GM23338 (cell line): ENCODE measurements around the gene TMEM273. TPM values are rescaled to one million over a fixed set of nuclear protein-coding genes. Genes with fewer than 3 reads are reported as not detected.

ENCODE experiments used
- ATAC-seq: fragments of 200-7000 bp; cut with Tn5 transposase; 3 replicates; pipeline ENCODE4 v1.9.1; 2020
- DNase-seq: peaks from one replicate; pipeline ENCODE4 v3.0.0-alpha.2; 2015; ENCODE audit warnings: low spot score
- H2AFZ ChIP-seq: fragments of 200-600 bp; sonication (generic); 2 replicates; pipeline ENCODE4 v1.8.0; 2016; ENCODE audit warnings: antibody characterized with exemption, mild to moderate bottlenecking, moderate library complexity
- H3F3A ChIP-seq: fragments of 200-600 bp; sonication (generic); replicated peaks from 2 replicates; pipeline ENCODE4 v1.8.0; 2017; ENCODE audit warnings: antibody characterized with exemption, mixed run types, low read depth
- H3K27ac ChIP-seq: fragments of 200-600 bp; sonication (generic); 2 replicates; pipeline ENCODE4 v1.6.1; 2016; ENCODE audit warnings: low read depth
- H3K27me3 ChIP-seq: fragments of 200-600 bp; sonication (generic); 2 replicates; pipeline ENCODE4 v1.8.0; 2016; ENCODE audit warnings: mild to moderate bottlenecking, mixed run types, moderate library complexity; ENCODE audit not compliant: insufficient read depth
- H3K36me3 ChIP-seq: fragments of 200-600 bp; sonication (generic); 2 replicates; pipeline ENCODE4 v1.8.0; 2016; ENCODE audit warnings: mild to moderate bottlenecking; ENCODE audit not compliant: insufficient read depth
- H3K4me1 ChIP-seq: fragments of 200-600 bp; sonication (generic); 2 replicates; pipeline ENCODE4 v1.8.0; 2016; ENCODE audit warnings: mild to moderate bottlenecking, moderate library complexity; ENCODE audit not compliant: insufficient read depth
- H3K4me2 ChIP-seq: fragments of 200-600 bp; sonication (generic); 2 replicates; pipeline ENCODE4 v1.7.1; 2017; ENCODE audit warnings: mixed run types
- H3K4me3 ChIP-seq: fragments of 200-600 bp; sonication (generic); 2 replicates; pipeline ENCODE4 v1.6.1; 2016; ENCODE audit warnings: mixed run types
- H3K79me2 ChIP-seq: fragments of 200-600 bp; sonication (generic); replicated peaks from 2 replicates; pipeline ENCODE4 v1.8.0; 2017; ENCODE audit warnings: mild to moderate bottlenecking; ENCODE audit not compliant: insufficient read depth
- H3K9me2 ChIP-seq: fragments of 200-600 bp; sonication (generic); 2 replicates; pipeline ENCODE4 v1.8.0; 2017; ENCODE audit not compliant: insufficient read depth
- H4K20me1 ChIP-seq: fragments of 200-600 bp; sonication (generic); replicated peaks from 2 replicates; pipeline ENCODE4 v1.8.0; 2017; ENCODE audit warnings: mild to moderate bottlenecking; ENCODE audit not compliant: insufficient read depth
- H3K27ac Mint-ChIP-seq: 2 replicates; pipeline ENCODE4 v1.8.0; 2020; ENCODE audit warnings: inconsistent platforms, mild to moderate bottlenecking, moderate library complexity, mixed read lengths
- H3K27me3 Mint-ChIP-seq: 3 replicates; pipeline ENCODE4 v1.8.0; 2022; ENCODE audit warnings: low read depth, mild to moderate bottlenecking, moderate library complexity, mixed read lengths, inconsistent platforms; ENCODE audit not compliant: insufficient read depth, poor library complexity
- H3K36me3 Mint-ChIP-seq: 3 replicates; pipeline ENCODE4 v1.8.0; 2021; ENCODE audit warnings: low read depth, mild to moderate bottlenecking, inconsistent platforms, moderate library complexity, mixed read lengths
- H3K4me1 Mint-ChIP-seq: 3 replicates; pipeline ENCODE4 v1.8.0; 2020; ENCODE audit warnings: mild to moderate bottlenecking, inconsistent platforms, mixed read lengths
- H3K4me3 Mint-ChIP-seq: 3 replicates; pipeline ENCODE4 v1.8.0; 2021; ENCODE audit warnings: moderate library complexity, mild to moderate bottlenecking, inconsistent platforms, mixed read lengths
- H3K9me3 Mint-ChIP-seq: 3 replicates; pipeline ENCODE4 v1.8.0; 2020; ENCODE audit warnings: moderate library complexity, mild to moderate bottlenecking, inconsistent platforms, mixed read lengths
- CREB1 ChIP-seq: fragments of 250-450 bp; sonication (Bioruptor Pico); IDR thresholded peaks from 2 replicates; pipeline ENCODE4 v1.5.0; 2020; ENCODE audit warnings: low read depth, mild to moderate bottlenecking, moderate library complexity
- CTCF ChIP-seq, 2 experiments: fragments of 200-600 bp in 1 of 2; sonication (generic) in 1 of 2; conservative IDR thresholded peaks; 2 replicates each; pipeline versions ENCODE4 v1.5.1 to v1.6.1; 2016 to 2017; ENCODE audit warnings: antibody characterized with exemption in 2 of 2, low read depth in 2 of 2, mild to moderate bottlenecking in 2 of 2, moderate library complexity in 1 of 2
- ETS1 ChIP-seq: IDR thresholded peaks from 2 replicates; pipeline ENCODE4 v1.6.1; 2016; ENCODE audit warnings: antibody characterized with exemption
- EZH2 ChIP-seq: fragments of 200-600 bp; sonication (generic); IDR thresholded peaks from one replicate; pipeline ENCODE4 v1.8.0; 2017; ENCODE audit warnings: antibody characterized with exemption, mild to moderate bottlenecking, low read depth; ENCODE audit not compliant: unreplicated experiment
- EZH2phosphoT487 ChIP-seq: fragments of 200-600 bp; sonication (generic); IDR thresholded peaks from one replicate; pipeline ENCODE4 v1.8.1; 2018; ENCODE audit warnings: antibody characterized with exemption; ENCODE audit not compliant: unreplicated experiment
- JUNB ChIP-seq: IDR thresholded peaks from one replicate; pipeline ENCODE4 v1.6.1; 2016; ENCODE audit warnings: antibody characterized with exemption; ENCODE audit not compliant: unreplicated experiment
- NANOG ChIP-seq: IDR thresholded peaks from 2 replicates; pipeline ENCODE4 v1.6.1; 2016; ENCODE audit warnings: antibody characterized with exemption, borderline replicate concordance
- POLR2AphosphoS5 ChIP-seq: IDR thresholded peaks from 2 replicates; pipeline ENCODE4 v1.6.1; 2016; ENCODE audit warnings: antibody characterized with exemption, low read depth
- REST ChIP-seq: IDR thresholded peaks from one replicate; pipeline ENCODE4 v1.6.1; 2018; ENCODE audit warnings: antibody characterized with exemption; ENCODE audit not compliant: unreplicated experiment
- ZNF114 ChIP-seq: fragments of 250-450 bp; sonication (Bioruptor Pico); IDR thresholded peaks from 2 replicates; pipeline ENCODE4 v1.5.0; 2020; ENCODE audit warnings: mild to moderate bottlenecking, moderate library complexity
- polyA plus RNA-seq: library from polyadenylated mRNA; unstranded; fragments of >200 nt; fragmentation: Nextera tagmentation; extraction: Ambion mirVana; gene quantifications from 2 replicates; pipeline ENCODE4 v1.2.1, GENCODE V29; 2016
- total RNA-seq: library from RNA; depleted of rRNA; stranded (reverse); fragments of >200 nt; shearing (Covaris generic); gene quantifications from 2 replicates; pipeline ENCODE4 v1.2.3, GENCODE V29; 2014

The TMEM273 gene
- total and polyA plus RNA-seq, 2 experiments from 2014 or later: not detected

- no peak for TF ChIP-seq POLR2AphosphoS5
- TF ChIP-seq JUNB: no peak
- no peak for TF ChIP-seq ZNF114
- TF ChIP-seq CTCF (conservative IDR thresholded peaks at IDR 0.05; ENCODE audit: low read depth in 2 of 2): no peak
- no peak for TF ChIP-seq EZH2
- no peak for TF ChIP-seq REST
- TF ChIP-seq EZH2phosphoT487: no peak
- no peak for TF ChIP-seq ETS1
- Histone ChIP-seq H3K36me3 (no peaks in the 10 kb centered on the region), H3K4me2 (no peak overlapping the region), H4K20me1 (no peaks in the 10 kb centered on the region), H3F3A (no peaks in the 10 kb centered on the region), H3K27ac (no peak overlapping the region), H3K4me1 (no peaks in the 10 kb centered on the region), H3K27me3 (no peaks in the 10 kb centered on the region), H3K79me2 (no peaks in the 10 kb centered on the region), H3K9me2 (no peaks in the 10 kb centered on the region), H2AFZ (no peak overlapping the region), H3K4me3 (no peak overlapping the region)
- Mint-ChIP-seq H3K4me1 (peaks cover 11% of the 10 kb centered on the region), H3K9me3 (no peaks in the 10 kb centered on the region), H3K4me3 (no peak overlapping the region), H3K27me3 (peaks cover 1% of the 10 kb centered on the region), H3K36me3 (no peaks in the 10 kb centered on the region), H3K27ac (no peak overlapping the region)
- no peak for ATAC-seq
- no peak for DNase-seq
These were observed 22.2 kb downstream of the TMEM273 start for GRCh38 chr10:49165821-49166483.

GRCh38 chr10:49165259-49165658, 22.9 kb downstream of the TMEM273 start:
- Histone ChIP-seq H3K4me3 (no peak overlapping the region), H3K4me1 (no peaks in the 10 kb centered on the region), H3K4me2 (no peak overlapping the region), H2AFZ (no peak overlapping the region), H3K36me3 (no peaks in the 10 kb centered on the region), H4K20me1 (no peaks in the 10 kb centered on the region), H3K27me3 (no peaks in the 10 kb centered on the region), H3F3A (no peaks in the 10 kb centered on the region), H3K79me2 (no peaks in the 10 kb centered on the region), H3K27ac (no peak overlapping the region), H3K9me2 (no peaks in the 10 kb centered on the region)
- H3K4me3 Mint-ChIP-seq: no peak overlapping the region
- no peaks in the 10 kb centered on the region for H3K9me3 Mint-ChIP-seq
- ATAC-seq: no peak
- peaks cover 1% of the 10 kb centered on the region for H3K27me3 Mint-ChIP-seq
- no peak for DNase-seq
- H3K27ac Mint-ChIP-seq: no peak overlapping the region
- H3K36me3 Mint-ChIP-seq: no peaks in the 10 kb centered on the region
- peaks cover 11% of the 10 kb centered on the region for H3K4me1 Mint-ChIP-seq
- TF ChIP-seq NANOG (no peak), JUNB (no peak), POLR2AphosphoS5 (no peak), CTCF (conservative IDR thresholded peaks at IDR 0.05; ENCODE audit: low read depth in 2 of 2) (no peak), EZH2 (no peak), ETS1 (no peak), CREB1 (CRISPR knock-in tag) (no peak)
